HG02852 (cell line): ENCODE measurements around the gene HJV.

Source experiments
- ATAC-seq: cut with Tn5 transposase; IDR thresholded peaks from one replicate; pipeline ENCODE4 v1.9.1; 2021; ENCODE audit warnings: mild to moderate bottlenecking, moderate library complexity; ENCODE audit not compliant: unreplicated experiment

HJV gene

DNA sequence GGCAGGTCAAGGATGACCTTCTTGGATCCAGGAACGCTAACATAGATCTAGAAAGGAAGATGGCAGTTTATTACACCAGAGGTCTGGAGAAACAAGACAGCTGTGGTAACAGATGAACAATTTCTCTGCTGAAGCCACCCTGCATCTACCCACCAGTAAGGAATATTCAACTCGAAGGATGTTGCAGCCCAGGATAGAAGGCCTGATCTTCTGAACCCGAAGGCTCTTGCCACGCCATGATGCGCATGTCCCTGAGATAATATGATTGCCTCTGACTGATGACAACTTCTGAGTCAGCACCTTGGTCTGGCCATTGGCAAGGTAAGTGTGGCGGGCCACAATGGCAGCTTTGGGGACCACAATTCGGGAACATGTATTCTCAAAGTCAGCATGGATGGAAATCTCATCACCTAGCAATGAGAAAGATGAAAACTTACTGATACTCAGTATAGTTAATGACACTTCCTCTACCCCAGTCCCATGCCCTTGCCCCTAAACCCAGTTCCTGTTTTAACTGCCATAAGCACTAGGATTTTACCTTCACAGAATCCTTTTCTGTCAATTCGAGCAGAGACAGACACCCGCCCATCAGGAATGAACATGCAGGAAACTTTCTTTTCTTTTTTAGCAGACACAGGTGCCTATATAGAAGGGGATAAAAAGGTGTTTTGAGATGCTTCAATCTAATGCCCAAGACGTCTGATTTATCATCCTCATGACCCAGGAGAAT lies 27.0 kb downstream of the HJV start:
- ATAC-seq = no peak

DNA sequence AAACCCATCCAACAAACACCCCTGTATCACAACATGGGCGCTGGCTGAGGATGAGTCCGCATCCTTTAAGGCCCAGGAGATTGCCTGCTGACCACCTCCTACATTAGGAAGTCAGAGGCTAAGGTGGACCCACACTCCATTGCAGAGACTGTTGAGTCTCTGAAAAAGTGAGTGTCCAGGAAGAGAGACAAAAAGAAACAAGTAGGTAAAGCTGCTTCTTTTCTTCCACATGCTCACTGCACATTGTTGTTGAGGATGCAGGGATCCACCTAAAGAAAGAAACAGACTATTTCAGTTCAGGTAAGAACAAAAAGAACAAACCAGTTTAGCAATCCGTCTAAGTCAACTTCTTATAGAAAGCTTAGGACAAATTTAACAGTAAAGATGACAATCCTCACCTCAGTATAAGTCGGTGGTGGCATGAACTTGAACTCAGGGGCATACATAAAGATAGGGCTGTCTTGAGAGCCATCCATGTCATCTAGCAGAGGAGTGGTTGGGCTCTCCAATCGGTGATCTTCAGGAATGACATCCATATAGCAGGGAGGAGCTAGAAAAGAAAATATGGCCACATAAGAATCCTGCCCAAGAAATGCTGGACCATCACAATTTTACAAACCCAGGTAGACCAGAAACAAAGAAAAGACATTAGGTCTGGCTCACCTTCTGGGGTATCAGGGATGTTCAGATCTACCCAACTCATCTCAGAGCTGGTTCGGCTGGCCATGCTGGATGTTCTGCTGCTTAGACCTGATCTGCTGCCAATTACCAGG lies 27.7 kb downstream of the HJV start:
- no peak for ATAC-seq

DNA sequence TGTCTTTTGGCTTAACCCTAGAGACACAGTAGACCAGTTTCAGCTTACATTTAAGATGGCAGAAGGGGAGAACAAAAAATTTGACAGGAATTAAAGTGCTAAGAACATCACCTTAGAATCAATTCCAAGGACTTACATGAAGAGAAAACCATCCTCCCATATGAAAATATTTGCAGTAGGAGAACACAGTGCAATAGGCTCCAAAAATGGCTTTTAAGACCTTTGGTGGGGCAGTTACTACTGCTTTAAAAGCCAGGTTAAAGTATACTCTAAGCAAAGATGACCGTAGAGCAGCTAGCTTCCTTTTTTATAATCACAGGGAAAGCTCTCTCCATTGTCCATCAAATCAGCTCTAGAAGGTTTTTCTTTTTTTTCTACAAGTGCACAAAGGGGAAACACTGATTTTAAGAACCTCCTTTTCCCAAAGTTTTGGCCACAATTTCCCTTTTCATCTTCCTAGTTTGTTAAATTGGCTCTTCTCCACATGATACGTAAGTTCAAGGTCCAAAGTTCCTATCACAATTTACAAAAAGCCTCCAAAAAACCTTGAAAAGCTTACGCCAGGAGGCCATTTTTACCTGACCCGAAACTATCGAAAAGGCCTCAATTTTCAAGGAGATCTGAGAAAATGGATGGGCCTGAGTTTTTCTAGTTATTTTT lies 28.4 kb downstream of the HJV start:
- no peak for ATAC-seq

DNA sequence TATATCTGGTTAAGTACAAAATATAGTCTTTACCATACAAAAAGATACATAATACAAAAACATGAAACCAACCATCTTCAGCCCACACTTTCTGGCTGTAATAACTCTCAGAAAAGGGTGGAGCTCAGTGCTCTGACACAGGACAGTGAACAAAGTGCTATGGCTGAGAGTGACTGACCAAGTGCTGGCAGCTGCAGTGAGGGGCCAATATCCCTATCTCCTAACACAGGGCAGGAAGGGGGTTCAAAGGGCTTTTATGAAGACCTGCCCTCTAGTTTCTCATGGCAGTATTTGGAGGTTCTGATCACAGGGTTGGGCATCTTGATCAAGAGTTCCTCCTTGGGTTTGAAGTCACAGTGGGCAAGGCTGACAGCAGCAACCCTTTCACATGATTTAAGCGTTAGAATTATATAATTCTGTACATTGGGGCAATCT lies 29.0 kb downstream of the HJV start:
- ATAC-seq = no peak

DNA sequence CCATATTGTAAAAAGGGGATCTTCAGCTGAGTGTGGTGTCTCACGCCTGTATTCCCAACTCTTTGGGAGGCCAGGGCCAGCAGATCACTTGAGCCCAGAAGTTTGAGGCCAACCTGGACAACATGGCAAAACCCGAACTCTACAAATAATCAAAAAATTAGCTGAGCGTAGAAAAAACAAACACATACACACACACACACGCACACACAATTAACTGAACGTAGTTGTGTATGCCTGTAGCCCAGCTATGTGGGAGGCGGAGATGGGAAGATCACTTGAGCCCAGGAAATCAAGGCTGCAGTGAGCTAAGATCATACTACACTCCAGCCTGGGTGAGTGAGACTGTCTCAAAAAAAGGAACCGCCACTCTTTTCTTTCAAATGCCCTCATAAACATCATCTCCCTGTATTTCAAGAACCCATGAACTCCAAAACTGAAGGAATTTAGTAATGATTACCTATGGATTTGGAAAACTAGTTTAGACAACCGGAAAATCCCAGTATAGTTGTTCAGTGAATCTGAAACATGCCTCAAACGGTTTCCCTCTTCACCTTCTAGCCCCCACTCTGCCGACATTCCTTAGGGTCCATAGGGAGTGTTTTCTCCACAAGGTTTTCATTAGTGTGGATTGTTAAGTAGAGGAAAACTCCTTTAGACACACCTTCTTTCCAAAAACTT lies 29.7 kb downstream of the HJV start:
- ATAC-seq = no peak

DNA sequence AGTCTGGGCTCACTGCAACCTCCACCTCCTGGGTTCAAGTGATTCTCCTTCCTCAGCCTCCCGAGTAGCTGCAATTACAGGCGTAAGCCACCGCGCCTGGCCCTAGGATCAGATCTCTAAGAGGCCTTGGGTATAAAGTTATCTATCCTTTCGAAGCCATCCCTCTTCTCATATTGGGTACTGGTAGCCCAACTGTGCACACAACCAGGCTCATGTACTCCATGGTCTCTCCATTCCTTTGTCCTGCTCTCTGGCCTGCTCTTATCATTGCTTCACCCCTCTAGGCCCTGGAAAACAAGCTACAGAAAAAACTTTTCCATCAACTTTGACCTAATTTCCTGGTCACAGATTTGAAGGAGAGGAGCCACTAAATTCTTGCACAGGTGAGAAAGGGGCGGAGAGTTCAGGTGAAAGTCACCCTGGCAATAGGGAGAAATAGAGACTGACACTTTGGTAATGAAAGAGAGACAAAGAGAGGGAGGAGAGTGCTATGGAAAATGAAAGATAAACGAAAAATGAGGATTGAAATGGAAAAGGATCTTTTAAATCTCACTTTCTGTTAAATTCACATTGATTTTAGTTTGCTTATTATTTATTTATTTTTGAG lies 31.2 kb downstream of the HJV start:
- no peak for ATAC-seq

DNA sequence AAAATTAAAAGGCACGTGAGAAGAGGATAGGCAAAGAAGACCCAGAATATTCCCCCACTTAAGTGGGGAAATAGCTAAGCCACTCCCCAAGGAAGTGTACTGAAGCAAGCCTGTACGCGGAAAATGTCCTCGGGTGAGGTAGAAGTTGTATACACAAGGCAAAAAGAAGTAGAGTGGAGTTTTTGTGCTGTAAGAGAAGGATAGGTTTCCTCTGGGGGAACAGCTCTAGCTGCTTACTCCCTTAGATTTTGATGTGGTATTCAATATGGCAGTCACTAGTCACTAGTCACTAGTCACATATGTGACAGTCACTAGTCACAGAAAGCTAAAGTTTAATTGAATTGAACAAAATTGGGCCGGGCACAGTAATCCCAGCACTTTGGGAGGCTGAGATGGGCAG lies 32.8 kb downstream of the HJV start:
- ATAC-seq = no peak

DNA sequence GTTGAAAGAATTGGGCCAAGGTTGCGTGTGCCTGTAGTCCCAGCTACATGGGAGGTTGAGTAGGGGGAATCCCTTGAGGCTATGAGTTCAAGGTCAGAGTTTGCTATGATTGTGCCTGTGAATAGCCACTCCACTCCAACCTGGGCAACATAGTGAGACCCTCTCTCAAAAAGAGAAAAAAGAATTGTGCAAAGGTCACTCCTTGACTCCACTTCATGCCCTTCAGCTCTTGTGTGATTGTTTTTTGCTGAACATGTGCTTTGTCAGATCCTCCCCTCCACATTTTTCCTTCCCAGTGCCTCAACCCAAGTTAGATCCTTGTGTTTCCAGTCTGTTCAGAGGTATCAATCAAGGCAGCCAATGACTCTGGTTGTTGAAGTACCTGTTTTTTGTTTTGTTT lies 33.6 kb downstream of the HJV start:
- no peak for ATAC-seq

DNA sequence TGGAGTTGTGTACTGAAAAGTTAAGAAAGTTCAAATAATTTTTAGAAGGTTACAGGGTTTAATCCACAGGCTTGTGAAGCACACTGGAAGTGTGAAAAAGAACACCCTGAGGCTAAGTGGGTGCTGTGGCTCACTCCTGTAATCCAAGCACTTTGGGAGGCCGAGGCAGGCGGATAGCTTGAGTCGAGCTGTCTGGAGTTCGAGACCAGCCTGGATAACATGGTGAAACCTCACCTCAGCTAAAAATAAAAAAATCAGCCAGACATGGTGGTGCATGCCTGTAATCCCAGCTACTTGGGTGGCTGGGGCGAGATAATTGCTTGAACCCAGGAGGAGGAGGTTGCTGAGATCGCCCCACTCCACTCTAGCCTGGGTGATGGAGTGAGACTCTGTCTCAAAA lies 35.0 kb downstream of the HJV start:
- no peak for ATAC-seq

DNA sequence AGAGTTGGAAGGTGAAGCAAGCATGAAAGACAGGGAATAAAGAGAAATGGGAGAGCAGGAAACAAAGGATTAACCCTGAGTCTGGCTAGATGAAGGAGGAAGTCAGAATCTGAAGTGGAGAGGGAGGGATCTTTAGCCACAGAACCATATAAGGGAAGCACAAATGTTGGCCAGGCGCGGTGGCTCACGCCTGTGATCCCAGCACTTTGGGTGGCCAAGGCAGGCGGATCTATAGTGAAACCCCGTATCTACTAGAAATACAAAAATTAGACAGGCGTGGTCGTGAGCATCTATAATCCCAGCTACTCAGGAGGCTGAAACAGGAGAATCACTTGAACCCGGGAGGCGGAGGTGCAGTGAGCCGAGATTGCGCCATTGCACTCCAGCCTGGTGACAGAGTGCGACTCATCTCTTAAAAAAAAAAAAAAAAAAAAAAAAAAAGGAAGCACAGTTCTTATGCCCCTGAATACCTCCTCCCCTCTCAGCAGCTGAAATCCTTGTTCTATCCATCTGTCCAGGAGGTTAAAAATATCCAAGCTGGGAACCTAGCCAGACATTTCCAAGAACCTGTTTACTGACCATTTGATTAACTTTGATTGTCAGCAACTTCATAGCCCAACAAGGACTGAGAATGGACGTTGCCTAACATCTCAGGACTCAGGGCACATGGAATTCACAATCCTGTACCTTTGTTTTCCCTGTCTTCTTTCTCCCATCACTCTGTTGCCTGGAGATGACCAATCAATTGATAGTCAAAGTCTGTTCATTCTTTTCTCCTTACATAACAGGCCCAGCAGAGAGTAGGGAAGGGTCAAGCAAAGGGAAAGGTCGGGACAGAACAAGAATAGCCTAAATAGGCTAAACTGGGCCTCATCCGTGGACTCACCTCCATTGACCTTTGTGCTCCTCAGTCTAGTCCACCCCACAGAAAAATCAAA lies 35.8 kb downstream of the HJV start:
- ATAC-seq = no peak

DNA sequence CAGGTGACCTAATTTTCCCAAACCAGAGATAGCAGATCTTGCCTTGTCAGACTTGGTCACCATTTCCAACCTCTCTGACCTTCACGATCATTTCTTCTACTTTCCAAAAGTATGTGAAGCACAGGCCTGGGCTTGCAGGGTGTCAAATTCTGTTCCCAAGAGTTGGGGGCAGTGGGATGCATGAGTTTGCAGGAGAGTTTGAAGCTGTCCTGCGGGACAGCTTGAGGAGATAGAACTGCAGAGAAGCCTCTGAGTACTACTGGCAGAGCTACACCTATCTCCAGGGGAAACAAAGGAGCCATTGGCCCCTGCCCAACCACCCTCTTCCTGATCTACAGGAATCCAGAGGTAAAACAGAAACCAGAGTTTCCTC lies 36.4 kb downstream of the HJV start:
- ATAC-seq = no peak

DNA sequence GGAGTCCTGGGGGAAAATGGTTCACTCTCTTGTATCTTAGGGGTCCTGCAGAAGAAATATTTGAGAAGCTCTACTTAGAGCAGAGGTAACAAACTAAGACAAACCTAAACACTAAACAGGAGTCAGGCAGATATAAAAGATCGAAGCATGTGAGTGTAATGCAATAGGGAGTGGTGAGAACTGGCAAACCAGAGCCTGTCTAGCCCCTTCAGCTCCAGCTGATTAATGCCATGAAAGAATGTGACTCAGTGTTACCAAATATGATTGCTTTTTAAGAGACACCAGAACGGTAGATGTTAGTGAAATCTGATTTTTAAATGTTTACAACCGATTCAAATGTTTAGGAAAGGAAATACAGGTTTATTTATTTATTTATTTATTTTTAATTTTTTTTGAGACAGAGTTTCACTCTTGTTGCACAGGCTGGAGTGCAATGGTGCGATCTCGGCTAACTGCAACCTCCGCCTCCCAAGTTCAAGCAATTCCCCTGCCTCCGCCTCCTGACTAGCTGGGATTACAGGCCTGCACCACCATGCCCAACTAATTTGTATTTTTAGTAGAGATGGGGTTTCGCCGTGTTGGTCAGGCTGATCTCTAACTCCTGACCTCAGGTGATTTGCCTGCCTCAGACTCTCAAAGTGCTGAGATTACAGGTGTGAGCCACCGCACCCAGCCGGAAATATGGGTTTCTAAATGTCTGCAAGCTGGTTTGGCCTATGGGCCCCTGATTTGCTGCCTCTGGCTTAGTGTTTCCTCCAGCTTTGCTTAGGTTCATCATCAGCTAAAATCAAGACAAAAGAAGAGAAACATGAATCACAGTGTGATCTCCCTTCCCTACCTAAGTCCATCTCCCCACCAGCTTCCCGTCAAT lies 37.3 kb downstream of the HJV start:
- ATAC-seq = no peak

DNA sequence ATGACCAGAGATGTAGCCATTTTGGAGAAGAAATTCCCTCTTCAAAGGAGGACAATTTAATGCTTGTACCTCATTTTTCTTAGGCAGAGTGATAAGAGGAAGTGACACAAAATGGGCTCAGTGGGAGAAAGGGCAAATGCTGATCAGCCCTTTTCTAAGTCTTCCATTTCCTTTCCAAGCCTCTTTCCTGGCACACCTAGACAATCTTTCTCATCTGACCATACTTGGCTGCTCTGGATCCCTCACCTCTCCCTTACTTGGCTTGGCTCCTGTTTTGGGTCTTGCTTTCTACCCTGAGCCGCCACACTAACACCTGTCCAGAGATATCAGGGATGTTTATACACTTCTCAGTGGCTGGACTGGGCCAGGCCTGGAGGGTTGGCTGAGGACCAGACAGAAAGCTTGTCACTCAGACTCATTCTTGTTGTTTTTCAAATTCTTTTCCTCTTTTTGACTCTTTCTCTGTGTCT lies 38.3 kb downstream of the HJV start:
- ATAC-seq = no peak

DNA sequence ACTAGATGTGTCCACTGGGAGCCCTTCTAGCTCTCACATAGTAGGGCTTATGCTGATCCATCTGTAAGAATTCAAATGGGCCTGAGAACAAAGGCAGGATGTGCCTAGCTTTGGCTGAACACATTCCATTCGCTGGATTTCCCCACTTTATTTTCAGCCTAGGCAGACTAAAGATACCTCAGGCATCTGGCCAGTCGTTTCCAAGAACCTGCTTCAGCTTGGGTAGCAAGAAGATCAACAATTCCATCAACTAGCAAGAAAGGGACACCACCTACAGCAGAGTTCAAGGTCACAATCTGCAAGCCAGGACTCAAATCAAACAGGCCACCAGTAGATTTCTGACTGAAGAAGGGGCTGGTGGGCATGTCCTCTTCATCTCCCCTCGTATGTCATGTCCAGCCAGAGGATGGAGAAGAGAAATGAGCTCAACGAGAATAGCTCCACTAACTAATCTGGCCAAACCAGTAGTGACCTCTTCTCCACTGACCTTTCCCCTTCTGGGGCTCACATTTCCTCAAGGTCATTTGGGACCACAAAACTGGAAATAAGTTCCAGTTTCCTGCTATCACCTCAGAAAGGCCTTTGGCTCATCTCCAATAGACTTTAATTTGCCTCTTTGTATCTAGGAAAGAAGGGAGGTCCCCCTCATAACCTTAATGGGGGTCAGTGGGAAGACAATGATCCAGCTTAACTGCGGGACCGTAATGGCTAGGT lies 39.4 kb downstream of the HJV start:
- no peak for ATAC-seq

DNA sequence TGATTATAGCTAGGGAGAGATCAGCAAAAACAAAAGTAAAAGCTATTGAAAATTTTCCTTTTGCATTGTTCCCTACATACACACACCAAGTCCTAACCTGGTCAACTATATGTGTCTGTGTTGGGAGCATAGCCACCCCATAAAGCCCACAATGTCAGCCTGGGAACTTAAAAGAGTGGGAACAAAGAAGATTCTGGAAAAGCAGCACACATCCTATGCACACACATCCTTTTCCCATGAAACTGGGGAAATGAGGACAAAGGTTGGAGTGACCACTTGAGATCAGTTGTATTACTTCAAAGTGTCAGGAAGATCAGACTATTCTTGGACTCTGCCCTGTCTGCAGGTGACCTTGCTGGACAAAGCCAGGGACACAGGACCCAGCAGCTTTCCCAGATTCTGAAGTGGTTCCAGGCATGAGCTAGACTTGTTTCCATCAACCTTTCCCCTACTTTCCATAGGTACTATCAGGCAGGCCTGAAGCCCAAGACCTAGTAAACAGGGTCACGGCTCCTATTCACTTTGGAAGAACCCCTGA lies 41.0 kb downstream of the HJV start:
- ATAC-seq = no peak

DNA sequence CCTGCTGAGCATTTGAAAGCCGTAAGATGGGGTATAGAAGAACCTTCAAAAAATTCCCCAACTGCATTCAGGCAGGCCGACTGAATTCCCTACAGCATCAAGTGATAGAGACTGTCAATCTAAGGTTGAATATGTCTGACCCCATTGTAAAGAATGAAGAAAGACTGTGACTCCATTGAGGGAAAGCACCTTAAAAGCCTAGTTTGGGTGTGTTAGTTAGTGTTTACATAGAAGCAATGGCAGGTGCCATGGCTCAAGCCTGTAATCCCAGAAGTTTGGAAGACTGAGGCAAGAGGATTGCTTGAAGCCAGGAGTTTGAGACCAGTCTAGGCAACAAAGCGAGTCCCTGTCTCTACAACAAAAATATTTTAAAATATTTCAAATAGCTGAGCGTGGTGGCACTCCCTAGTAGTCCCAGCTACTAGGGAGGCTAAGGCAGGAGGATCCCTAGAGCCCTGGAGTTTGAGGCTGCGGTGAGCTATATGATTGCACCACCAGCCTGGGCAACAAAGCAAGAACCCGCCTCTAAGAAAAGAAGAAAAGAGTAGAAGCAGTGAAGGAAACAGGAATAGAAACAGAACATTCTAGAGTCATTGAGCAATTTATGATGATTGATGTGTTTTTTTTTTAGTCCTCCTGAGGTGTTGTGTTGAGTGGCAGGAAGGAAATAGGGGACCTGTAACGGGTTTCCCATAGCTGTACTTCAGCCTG lies 41.6 kb downstream of the HJV start:
- no peak for ATAC-seq
